ENCODE data around the gene GPRIN2.
"Not testable (repeated sequence)": the region's sequence is repeated elsewhere in the genome, so short reads cannot be mapped to it uniquely, and the experiment has no call there.

Gene GPRIN2

GRCh38 chr10:46517541-46517940 is 38.9 kb downstream of the GPRIN2 start:
- no peak for DNase-seq

- no peak for DNase-seq
Measured at GRCh38 chr10:46516660-46517416, 39.6 kb downstream of the GPRIN2 start.

- no peak for DNase-seq
Measured at GRCh38 chr10:46515793-46516192, 40.7 kb downstream of the GPRIN2 start.

- no peak for DNase-seq
Measured at GRCh38 chr10:46515366-46515765, 41.1 kb downstream of the GPRIN2 start.

- no peak for DNase-seq
Measured at GRCh38 chr10:46514899-46515298, 41.6 kb downstream of the GPRIN2 start.

GRCh38 chr10:46514431-46514861 is 42.0 kb downstream of the GPRIN2 start:
- DNase-seq: no peak

GRCh38 chr10:46513333-46513732 is 43.1 kb downstream of the GPRIN2 start:
- DNase-seq: not testable (repeated sequence)

GRCh38 chr10:46512725-46513124 is 43.7 kb downstream of the GPRIN2 start:
- DNase-seq: not testable (repeated sequence)

- not testable (repeated sequence) for DNase-seq
Measured at GRCh38 chr10:46512002-46512401, 44.5 kb downstream of the GPRIN2 start.
